HG03095 (cell line): ENCODE measurements around the gene MAP6.

Source experiments
- ATAC-seq: cut with Tn5 transposase; IDR thresholded peaks from one replicate; pipeline ENCODE4 v1.9.1; 2021; ENCODE audit warnings: moderate library complexity; ENCODE audit not compliant: unreplicated experiment

MAP6 gene

DNA sequence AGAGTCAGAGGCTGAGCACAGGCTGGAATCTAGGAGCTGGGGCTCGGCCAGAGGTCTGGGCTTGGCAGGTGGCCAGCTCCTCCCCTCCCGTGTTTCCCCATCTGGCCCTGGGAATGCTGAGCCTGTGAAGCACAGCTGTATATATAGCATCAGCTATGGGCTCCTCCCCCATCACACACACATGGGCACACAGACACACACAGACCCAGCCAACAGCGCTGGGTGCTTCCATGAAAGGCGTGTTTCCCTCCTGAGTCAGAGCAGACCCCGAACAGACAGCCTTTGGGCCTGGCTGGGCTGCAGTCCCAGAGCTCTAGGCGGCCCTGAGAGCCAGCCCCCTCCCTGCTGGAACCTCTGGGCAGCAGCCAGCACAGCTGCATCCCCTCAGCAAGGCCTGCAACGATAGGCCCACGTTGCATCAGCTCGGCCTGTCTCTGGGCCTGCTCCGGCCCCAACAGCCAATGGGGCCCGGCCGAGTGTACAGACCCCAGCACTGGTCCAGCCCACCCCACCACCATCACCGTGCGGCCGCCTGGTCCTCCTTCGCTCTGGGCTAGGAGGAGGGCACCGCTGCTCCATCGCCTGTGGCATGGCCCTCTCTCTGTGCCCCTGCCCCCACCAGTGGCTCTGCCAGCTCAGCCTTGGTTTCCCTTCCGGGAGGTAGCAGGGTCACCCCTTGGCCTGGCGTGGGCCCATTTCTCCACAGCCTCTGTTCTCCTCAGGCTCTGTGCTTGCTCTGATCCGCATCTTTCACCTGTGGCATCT is 114.4 kb downstream of the MAP6 start:
- no peak for ATAC-seq

DNA sequence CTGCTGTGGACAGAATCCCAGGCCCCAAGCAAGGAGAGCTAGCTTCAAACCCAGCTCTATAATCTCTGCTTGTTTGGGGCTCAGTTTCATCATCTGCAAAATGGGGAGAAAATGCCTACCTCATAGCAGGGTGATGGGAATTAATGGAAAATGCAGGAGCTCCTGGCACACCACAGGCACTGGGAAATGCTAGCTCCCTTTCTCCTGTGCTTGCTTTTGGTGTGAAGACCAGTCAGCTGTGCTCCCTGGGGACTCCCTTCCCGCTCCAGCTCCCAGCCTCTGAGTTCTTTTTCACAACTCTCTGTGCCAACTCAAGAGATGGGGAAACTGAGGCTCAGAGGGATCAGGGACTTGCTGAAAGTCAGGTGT is 115.0 kb downstream of the MAP6 start:
- no peak for ATAC-seq

DNA sequence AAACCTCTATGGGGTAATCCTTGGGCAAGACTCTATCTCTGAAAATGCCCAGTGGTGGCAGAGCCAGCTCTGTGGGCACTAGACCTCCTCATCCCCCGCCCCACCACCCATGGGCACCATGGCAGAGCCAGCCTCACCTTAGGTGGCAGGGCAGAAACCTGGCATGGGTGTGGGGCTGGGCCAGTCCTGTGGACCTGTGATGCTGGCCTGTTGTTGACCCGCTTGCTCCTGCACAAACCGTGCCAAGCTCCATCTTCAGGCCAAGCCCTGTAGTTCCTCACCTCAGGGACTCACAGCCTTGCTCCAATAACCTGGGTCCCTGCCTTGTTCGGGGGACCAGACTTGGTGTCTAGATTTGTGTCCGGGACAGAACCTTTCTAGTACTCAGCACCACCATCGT is 115.7 kb downstream of the MAP6 start:
- no peak for ATAC-seq

DNA sequence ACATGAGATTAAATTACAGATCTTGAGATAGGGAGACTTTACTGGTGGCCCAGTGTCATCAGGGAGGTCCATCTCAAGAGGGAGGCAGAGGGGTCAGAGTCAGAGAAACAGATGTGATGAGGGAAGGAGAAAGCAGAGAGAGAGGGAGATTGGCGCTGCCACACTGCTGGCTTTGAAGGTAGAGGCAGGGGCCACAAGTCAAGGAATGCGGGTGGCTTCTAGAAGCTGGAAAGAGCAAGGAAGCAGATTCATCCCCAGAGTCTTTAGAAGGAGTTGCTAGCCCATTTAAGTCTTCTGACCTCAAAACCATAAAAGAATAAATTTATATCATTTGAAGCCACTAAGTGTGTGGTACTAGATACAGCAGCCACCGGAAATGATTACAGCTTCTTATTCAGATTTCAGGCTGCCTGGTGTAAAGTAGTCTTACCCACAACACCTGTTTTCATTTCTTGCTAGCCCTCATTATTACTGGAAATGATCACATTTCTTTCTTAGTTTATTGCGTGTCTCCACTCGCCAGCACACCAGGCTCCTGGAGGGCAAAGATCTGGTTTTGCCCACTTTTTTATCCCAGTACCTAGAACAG is 119.4 kb downstream of the MAP6 start:
- no peak for ATAC-seq

DNA sequence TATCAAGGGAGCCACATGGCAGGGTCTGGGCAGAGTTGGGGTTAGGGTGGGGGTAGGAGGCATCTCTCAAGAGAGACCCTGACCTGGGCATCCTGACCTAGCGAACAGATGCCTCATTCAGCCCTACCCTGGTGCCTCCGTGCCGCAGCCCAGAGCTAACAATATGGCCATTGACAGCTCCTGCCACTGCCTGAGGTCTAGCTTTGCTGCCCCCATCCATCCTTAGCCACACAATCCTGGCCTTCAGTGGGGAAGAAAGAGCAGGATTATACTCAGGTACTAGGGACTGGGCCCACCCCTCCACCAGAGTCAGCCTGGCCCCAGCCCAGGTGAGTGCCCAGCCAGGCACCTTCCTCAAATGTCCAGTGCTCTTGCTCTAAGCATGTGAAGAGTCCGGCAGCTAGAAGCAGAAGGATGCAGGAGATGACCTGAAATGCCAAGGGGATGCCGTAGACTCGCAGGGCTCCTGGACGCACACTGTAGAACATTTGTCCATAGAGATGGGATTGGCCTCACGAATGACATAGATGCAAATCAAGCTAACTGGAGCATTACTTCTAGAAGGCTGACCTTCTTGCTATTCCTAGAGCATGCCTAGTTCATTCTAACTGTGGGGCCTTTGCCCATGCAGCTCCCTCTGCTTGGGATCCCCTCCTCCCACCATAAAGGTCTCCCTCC is 120.1 kb downstream of the MAP6 start:
- no peak for ATAC-seq

DNA sequence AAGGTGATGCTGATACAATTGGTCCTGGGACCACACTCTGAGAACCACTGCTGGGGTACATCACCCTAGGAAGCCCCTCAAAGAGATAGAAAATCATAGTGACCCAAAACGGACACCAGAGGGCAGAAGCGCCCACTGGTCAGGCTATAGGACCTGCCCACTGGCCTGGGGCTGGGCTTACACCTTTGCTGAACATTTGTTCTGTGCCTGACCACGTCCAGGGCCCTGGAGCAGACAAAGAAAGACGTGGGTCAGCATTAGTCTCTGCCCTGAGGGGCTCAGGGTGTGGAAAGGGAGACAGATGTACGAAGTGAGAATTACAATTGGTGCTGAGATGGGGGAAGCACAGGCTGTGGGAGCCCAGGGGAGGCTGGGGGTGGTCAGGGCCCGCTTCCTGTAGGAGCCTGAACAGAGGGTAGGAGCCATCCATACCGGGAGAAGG is 121.2 kb downstream of the MAP6 start:
- no peak for ATAC-seq

DNA sequence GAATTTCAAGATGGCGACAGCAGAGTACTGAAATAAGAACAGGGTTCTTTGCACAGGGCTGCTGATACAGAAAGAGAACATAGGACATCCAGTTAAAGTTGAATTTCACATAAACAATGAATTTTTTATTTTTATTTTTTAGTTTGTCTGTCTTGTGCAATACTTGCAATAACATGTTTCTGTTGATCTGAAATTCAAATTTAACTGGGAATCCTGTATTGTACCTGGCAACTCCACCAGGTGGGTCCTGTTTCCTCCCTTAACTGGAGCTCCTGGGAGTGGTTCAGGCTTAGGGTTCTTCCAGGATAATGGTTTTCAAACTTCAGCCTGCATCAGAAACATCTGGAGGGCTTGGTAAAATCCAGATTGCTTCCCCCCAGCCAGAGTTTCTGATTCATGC is 121.7 kb downstream of the MAP6 start:
- ATAC-seq, result no peak

DNA sequence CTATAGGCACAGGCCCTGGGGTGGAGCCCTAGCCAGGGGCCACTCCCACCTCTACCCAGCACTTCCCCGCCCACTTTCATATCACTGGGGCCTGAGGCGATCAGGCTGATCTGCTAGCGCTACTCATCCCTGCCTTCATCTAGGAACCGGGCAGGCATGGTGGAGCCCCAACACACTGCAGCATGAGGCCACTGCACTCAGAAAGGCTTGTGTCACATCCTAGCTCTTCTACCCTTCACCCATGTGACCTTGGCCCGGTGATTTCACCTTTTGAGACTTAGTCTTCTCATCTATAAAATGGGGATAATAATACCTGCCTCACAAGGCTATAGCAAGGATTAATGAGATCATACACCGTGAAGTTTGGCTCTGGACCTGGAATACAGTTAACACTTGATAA is 125.0 kb downstream of the MAP6 start:
- ATAC-seq, result no peak

DNA sequence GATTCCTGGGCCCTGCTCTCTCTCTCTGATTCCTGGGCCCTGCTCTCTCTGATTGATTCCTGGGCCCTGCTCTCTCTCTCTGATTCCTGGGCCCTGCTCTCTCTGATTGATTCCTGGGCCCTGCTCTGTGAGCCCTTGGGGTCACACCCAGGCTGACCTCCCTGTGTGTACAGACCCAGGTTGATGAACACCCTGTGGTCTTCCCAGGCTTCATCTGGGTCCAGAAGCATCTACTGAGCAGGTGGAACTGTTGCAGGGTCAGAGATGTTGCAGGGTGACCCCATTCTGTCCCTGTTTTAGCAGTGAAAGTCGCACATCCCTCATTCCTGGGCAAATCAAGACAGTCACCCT is 126.8 kb downstream of the MAP6 start:
- ATAC-seq, result no peak

DNA sequence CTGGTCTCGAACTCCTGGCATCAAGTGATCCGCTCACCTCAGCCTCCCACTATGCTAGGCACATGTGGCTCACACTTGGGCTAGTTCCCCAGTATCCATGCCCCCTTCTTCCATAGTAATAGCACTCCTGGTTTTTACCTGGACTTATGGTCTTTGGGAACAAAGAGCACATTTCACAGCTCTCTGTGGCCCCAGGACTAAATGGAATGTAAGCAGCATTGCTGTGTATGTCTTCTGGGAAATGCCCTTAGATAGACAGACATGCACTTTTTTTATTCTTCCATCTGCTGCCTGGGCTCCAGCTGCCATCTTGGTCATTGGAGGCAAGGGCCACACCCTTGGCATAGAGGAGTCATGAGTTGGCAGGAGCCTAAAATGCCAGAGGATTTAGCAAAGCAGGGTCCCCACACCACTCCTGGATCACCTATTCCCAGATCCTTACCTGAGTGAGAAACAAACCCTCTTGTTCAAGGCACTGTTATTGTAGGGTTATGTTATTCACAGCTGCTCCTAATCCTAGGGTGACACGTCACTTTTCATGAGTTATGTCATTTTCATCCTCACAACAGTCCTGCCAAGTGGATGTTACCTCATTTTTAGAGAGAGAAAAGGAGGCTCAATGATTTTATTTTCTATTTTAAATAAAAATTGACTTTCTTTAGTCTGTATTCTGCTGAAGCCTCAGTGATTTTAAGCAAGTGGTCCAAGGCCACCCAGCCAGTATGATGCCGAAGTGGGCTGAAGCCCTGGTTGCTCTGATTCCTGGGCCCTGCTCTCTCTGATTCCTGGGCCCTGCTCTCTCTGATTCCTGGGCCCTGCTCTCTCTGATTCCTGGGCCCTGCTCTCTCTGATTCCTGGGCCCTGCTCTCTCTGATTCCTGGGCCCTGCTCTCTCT is 127.4 kb downstream of the MAP6 start:
- no peak for ATAC-seq

DNA sequence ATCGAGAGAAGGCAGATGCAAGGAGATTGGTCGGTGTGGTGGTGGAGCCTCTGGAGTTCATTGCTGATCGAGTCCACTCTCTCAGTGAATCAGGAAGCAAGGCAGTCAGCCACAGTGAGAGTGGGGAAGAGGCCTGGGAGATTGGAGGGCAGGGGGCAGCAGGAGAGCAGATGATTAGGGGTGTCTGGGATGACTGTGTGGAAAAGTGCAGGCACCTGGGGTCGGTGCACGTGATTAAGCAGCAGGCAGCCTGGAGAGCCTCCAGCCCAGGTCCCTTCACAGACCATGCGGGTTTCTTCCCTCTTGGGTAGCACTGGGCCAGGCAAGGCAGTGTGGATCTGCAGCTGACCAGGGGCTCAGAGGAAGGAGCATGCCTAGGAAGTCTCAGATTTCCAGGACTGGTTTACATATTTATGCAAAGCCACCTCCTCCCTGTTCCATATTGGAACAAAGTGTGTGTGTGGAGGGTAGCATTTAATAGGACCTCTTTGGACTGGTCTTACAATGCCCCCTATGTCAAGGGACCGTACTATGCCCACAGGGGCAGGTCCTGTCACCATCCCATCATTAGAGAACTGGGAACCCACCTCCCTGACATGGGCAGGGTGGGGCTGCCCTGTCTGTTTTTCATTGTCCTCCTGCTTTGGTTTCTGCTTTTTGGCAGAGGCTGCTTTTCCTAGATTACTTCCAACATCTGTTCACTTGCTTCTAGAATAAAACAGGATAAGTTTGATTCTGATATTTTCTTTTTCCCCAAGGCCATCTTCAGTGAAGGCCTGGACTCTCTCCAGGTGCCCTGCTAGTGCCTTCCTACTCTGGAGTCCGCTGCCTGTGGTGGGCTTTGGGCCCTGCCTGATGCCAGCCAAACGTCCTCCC is 129.1 kb downstream of the MAP6 start:
- ATAC-seq, result no peak

DNA sequence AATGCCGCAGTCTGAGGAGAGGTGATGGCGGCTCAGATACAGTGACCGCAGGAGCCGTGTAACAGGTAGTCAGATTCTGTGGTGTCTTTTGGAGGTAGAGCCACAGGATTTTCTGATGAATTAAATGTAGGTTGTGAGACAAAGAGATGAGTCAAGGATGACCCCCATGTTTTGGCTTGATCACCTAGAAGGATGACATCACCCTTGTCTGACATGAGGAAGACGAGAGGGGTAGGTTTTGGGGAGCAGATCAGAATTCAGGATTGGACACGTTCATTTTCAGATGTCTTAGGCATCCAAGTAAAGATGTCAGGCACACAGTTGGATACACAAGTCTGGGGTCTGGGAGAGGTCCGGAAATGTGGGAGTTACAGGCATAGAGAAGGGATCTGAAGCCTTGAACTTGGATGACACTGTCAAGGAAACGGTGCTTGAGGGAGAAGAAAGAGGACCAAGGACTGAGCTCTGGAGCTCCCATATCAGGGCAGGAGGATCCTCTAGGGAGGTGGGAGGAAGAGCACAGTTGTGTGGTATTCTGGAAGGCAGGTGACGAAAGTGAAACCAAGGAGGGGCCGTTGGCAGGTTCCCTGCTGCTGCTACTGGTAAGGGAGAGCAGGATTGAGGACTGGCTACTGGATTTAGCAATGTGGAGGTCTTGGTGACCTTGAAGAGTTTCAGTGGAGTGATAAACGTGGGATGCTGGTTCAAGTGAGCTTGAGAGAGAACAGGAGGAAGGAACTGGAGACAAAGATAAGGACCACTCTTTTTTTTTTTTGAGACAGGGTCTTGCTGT is 130.5 kb downstream of the MAP6 start:
- no peak for ATAC-seq

DNA sequence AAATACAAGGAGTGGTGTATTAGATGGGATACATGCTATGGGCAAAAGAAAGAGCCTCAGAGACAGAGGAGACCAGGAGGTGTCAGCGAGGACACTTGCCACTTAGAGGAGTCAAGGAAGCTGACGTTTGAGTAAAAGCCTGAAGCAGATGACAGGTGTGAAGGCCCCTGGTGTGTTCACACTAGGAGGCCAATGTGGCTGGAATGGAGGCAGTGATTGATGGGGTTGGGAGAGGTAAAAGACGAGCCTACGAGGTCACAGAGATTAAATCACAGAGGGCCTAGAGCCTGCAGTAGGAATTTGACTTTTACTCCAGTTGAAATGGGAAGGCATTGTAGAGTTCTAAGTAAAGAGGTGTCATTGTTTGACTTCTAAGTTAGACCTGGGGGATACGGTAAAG is 131.1 kb downstream of the MAP6 start:
- ATAC-seq, result no peak
